HepG2 (cell line): ENCODE results near the gene CORO1A. TPM values are rescaled to one million over a fixed set of nuclear protein-coding genes. Genes with fewer than 3 reads are reported as not detected.
"Not testable (repeated sequence)": the region's sequence is repeated elsewhere in the genome, so short reads cannot be mapped to it uniquely, and the experiment has no call there.

Experiments
- ATAC-seq: fragments of 200-7000 bp; cut with Tn5 transposase; 3 replicates; pipeline ENCODE4 v1.9.1; 2020; ENCODE audit warnings: mild to moderate bottlenecking, moderate library complexity
- BruUV-seq: library from RNA; stranded (reverse); fragments of 400-500 nt; replicated peaks from 2 replicates; lab custom pipeline; 2021; lab: Mats Ljungman, UMichigan
- CTCF ChIA-PET: fragments of 300-600 bp; formaldehyde crosslinking; extraction: SDS; loops from one replicate; lab custom pipeline; 2021; ENCODE audit warnings: low total read pairs, inconsistent platforms, low intra/inter-chr PET ratio; lab: Yijun Ruan, JAX
- POLR2A ChIA-PET: fragments of 350-600 bp; sonication (Branson Sonifier 250); formaldehyde crosslinking; loops from one replicate; lab custom pipeline; 2020; ENCODE audit warnings: antibody characterized with exemption, inconsistent platforms; lab: Yijun Ruan, JAX
- DNase-seq: peaks from one replicate; pipeline ENCODE4 v3.0.0-alpha.2; 2015; ENCODE audit warnings: low spot score
- FAIRE-seq: peaks from 3 replicates; lab custom pipeline; 2011; peaks lifted over from hg19 to GRCh38; lab: Jason Lieb, UNC
- H2AFZ ChIP-seq: one replicate; pipeline ENCODE4 v1.6.1; 2011; ENCODE audit warnings: low read length, inconsistent platforms
- H3K27ac ChIP-seq: fragments of 300-600 bp; 3 replicates; pipeline ENCODE4 v1.8.0; 2011; ENCODE audit warnings: mixed run types, mild to moderate bottlenecking, mixed read lengths, low read length, inconsistent platforms; ENCODE audit not compliant: insufficient read depth; ENCODE audit errors: extremely low read length
- H3K27me3 ChIP-seq, 2 experiments: fragments of 200-600 bp in 1 of 2; 2 replicates in 1 of 2; 3 replicates in 1 of 2; pipeline versions ENCODE4 v1.6.0 to v1.8.0; 2011; ENCODE audit warnings: low read length in 2 of 2, mild to moderate bottlenecking in 2 of 2, moderate library complexity in 2 of 2, inconsistent platforms in 1 of 2; ENCODE audit not compliant: insufficient read depth in 2 of 2, control insufficient read depth in 1 of 2
- H3K36me3 ChIP-seq, 2 experiments: fragments of 200-600 bp in 1 of 2; replicated peaks in 1 of 2; 2 replicates in 1 of 2; 3 replicates in 1 of 2; pipeline versions ENCODE4 v1.5.1 to v1.8.0; 2011; ENCODE audit warnings: low read length in 2 of 2, inconsistent platforms in 1 of 2; ENCODE audit not compliant: insufficient read depth in 2 of 2, control insufficient read depth in 1 of 2
- H3K4me1 ChIP-seq: 2 replicates; pipeline ENCODE4 v1.5.1; 2012; ENCODE audit warnings: low read length, inconsistent platforms; ENCODE audit not compliant: insufficient read depth
- H3K4me2 ChIP-seq: 2 replicates; pipeline ENCODE4 v1.6.0; 2011; ENCODE audit warnings: low read depth, low read length, inconsistent platforms
- H3K4me3 ChIP-seq, 3 experiments: fragments of 200-600 bp in 1 of 3; sonication (generic), shearing (Covaris generic) in 1 of 3; replicated peaks in 1 of 3; 2 replicates each; pipeline ENCODE4 v1.5.1; 2011 to 2016; ENCODE audit warnings: low read length in 3 of 3, inconsistent platforms in 2 of 3, low read depth in 2 of 3, mild to moderate bottlenecking in 2 of 3, control low read depth in 1 of 3, mixed read lengths in 1 of 3; ENCODE audit not compliant: insufficient read depth in 1 of 3
- H3K79me2 ChIP-seq: one replicate; pipeline ENCODE4 v1.6.1; 2011; ENCODE audit warnings: low read length, inconsistent platforms; ENCODE audit not compliant: insufficient read depth
- H3K9ac ChIP-seq: 2 replicates; pipeline ENCODE4 v1.6.0; 2011; ENCODE audit warnings: mild to moderate bottlenecking, low read depth, low read length, inconsistent platforms; ENCODE audit not compliant: insufficient read depth
- H3K9me3 ChIP-seq: 2 replicates; pipeline ENCODE4 v1.5.1; 2012; ENCODE audit warnings: mild to moderate bottlenecking, low read length
- H4K20me1 ChIP-seq: 2 replicates; pipeline ENCODE4 v1.6.0; 2011; ENCODE audit warnings: inconsistent platforms, mild to moderate bottlenecking, low read length, moderate library complexity; ENCODE audit not compliant: insufficient read depth
- AGO2 ChIP-seq: fragments of 200-400 bp; formaldehyde crosslinking; optimal IDR thresholded peaks from 2 replicates; pipeline ENCODE3; 2017; ENCODE audit warnings: mild to moderate bottlenecking, low read depth, low read length, moderate library complexity
- GTF3A ChIP-seq: sonication (generic); formaldehyde crosslinking; conservative IDR thresholded peaks from 2 replicates; pipeline ENCODE4 v1.4.0; 2020; ENCODE audit warnings: mild to moderate bottlenecking, missing genetic modification reagents
- MAF1 ChIP-seq: sonication (generic); formaldehyde crosslinking; IDR thresholded peaks from 2 replicates; pipeline ENCODE4 v1.5.0; 2020; ENCODE audit warnings: missing genetic modification reagents, borderline replicate concordance
- MYPOP ChIP-seq: sonication (generic); formaldehyde crosslinking; IDR thresholded peaks from 2 replicates; pipeline ENCODE4 v1.8.1; 2023; ENCODE audit warnings: mild to moderate bottlenecking, moderate library complexity, missing genetic modification reagents
- NFYB ChIP-seq: sonication (generic); formaldehyde crosslinking; IDR thresholded peaks from 2 replicates; pipeline ENCODE4 v1.4.0; 2020; ENCODE audit warnings: missing genetic modification reagents
- TBX2 ChIP-seq: sonication (generic); formaldehyde crosslinking; IDR thresholded peaks from 2 replicates; pipeline ENCODE4 v1.5.0; 2020; ENCODE audit warnings: missing genetic modification reagents, mild to moderate bottlenecking, borderline replicate concordance
- ZNF629 ChIP-seq: sonication (generic); formaldehyde crosslinking; conservative IDR thresholded peaks from 2 replicates; pipeline ENCODE4 v1.5.0; 2020; ENCODE audit warnings: missing genetic modification reagents
- ZNF788 ChIP-seq: sonication (generic); formaldehyde crosslinking; IDR thresholded peaks from 2 replicates; pipeline ENCODE4 v1.5.0; 2020; ENCODE audit warnings: mild to moderate bottlenecking, missing genetic modification reagents, borderline replicate concordance
- ZNF883 ChIP-seq: sonication (generic); formaldehyde crosslinking; IDR thresholded peaks from 2 replicates; pipeline ENCODE4 v1.5.1; 2020; ENCODE audit warnings: mild to moderate bottlenecking, missing genetic modification reagents; ENCODE audit errors: not compliant biosample characterization
- WGBS: methylation state at CpG from one replicate; pipeline ENCODE4 v1.1.6; 2017; ENCODE audit warnings: low lambda C conversion rate; 5-methylcytosine and 5-hydroxymethylcytosine counted together
- in situ Hi-C: cut with HindIII; loops from 2 replicates; pipeline ENCODE4 v1.10.0; 2017; ENCODE audit warnings: low pct_unique_long_range_greater_than_20kb; ENCODE audit not compliant: extremely low pct_ligation_motif_present
- intact Hi-C: fragments of 100-400 bp; cut with micrococcal nuclease; formaldehyde crosslinking; loops from one replicate; pipeline ENCODE4 v1.10.0; 2022; ENCODE audit not compliant: unreplicated experiment
- polyA plus RNA-seq, 8 experiments: library from polyadenylated mRNA; depleted of rRNA in 3 of 8; stranded (reverse) in 7 of 8; unstranded in 1 of 8; fragments of >200 nt; fragmentation: Illumina TruSeq in 4 of 8; extraction: Trizol in 4 of 8; gene quantifications; 2 replicates each; pipeline versions ENCODE4 v1.2.1 to v1.2.3, GENCODE V29; 2011 to 2016; ENCODE audit warnings: low read depth in 4 of 8, missing spikeins in 1 of 8, mixed read lengths in 1 of 8; ENCODE audit not compliant: insufficient read depth in 1 of 8
- total RNA-seq, 5 experiments: library from RNA; depleted of rRNA; stranded (reverse); fragments of >200 nt; fragmentation: Illumina TruSeq; extraction: Trizol; gene quantifications; 2 replicates each; pipeline ENCODE4 v1.2.3, GENCODE V29; 2016; ENCODE audit warnings: low read depth in 1 of 5
- TF ChIP-seq, protein P1 (sequence below): sonication (generic); formaldehyde crosslinking; IDR thresholded peaks from 2 replicates; pipeline ENCODE4 v1.4.0; 2020; ENCODE audit warnings: missing genetic modification reagents, mild to moderate bottlenecking, borderline replicate concordance

CORO1A gene
- total and polyA plus RNA-seq, 2 of the 13 experiments (the other 11 are each of a cell fraction or from before 2014, with no cell fraction given), result 6.5 to 12.9 TPM

DNA sequence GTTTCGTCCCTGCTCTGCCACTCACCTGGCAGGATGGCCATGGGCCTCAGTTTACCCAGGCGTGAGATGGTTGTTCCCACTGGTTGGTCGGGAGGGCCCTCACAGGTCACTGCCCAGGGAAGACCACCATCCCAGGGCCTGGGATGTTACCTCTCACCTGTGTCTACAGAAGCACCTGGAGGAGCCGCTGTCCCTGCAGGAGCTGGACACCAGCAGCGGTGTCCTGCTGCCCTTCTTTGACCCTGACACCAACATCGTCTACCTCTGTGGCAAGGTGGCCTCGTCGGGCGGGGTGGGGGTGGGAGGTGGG, 4.1 kb downstream of the CORO1A start (continued):
- TF ChIP-seq MYPOP, result no peak
- 0 out of 2 replicates have a peak, but pooled peaks have one; percentile 3 for TF ChIP-seq ZNF788 (CRISPR knock-in tag)
- no peak for TF ChIP-seq NFYB (CRISPR knock-in tag)
- TF ChIP-seq TBX2, result no peak
- TF ChIP-seq GTF3A (CRISPR knock-in tag), result no peak
- no peak for TF ChIP-seq ZNF883

GRCh38 chr16:30187971-30188561, 4.7 kb downstream of the CORO1A start:
- POLR2A ChIA-PET, result no interaction called here
- Histone ChIP-seq H3K4me1 (peaks cover 24% of the 10 kb centered on the region), H3K27ac (no peak overlapping the region), H2AFZ (no peak overlapping the region), H3K79me2 (no peaks in the 10 kb centered on the region), H4K20me1 (no peaks in the 10 kb centered on the region), H3K4me2 (no peak overlapping the region), H3K9ac (no peak overlapping the region), H3K9me3 (no peaks in the 10 kb centered on the region), H3K27me3 (no peaks in the 10 kb centered on the region), H3K4me3 (no peak overlapping the region), H3K36me3 (no peaks in the 10 kb centered on the region)
- TF ChIP-seq ZNF629 (0 out of 2 replicates have a peak, but pooled peaks have one; percentile 15), MAF1 (CRISPR knock-in tag) (no peak), AGO2 (peak; percentile 75)
- TF ChIP-seq, protein P1, sequence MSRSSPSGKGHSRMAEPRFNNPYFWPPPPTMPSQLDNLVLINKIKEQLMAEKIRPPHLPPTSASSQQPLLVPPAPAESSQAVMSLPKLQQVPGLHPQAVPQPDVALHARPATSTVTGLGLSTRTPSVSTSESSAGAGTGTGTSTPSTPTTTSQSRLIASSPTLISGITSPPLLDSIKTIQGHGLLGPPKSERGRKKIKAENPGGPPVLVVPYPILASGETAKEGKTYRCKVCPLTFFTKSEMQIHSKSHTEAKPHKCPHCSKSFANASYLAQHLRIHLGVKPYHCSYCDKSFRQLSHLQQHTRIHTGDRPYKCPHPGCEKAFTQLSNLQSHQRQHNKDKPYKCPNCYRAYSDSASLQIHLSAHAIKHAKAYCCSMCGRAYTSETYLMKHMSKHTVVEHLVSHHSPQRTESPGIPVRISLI (CRISPR knock-in tag), result no peak
- FAIRE-seq (no peak), ATAC-seq (no peak), DNase-seq (no peak)
- CTCF ChIA-PET, result no interaction called here
- in situ Hi-C loops (no loop called here), intact Hi-C loops (no loop called here)
- 100% methylated on average over 12 of the region's 23 CpGs for WGBS
- BruUV-seq, result no TSS peak

DNA sequence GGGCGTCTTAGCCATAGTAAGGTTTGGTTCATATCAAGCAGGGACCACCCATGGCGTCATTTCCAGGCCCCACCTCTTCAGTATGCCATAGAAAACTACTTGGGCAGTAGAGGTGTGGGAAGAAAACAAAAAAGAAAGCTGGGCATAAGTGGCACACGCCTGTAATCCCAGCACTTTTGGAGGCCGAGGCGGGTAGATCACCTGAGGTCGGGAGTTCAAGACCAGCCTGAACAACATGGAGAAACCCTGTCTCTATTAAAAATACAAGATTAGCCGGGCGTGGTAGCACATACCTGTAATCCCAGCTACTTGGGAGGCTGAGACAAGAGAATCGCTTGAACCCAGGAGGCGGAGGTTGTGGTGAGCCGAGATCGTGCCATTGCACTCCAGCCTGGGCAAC, 7.8 kb downstream of the CORO1A start:
- H3K36me3 ChIP-seq, CTCF ChIA-PET, H3K27me3 ChIP-seq, H3K4me3 ChIP-seq, H3K4me2 ChIP-seq, H3K9ac ChIP-seq, H4K20me1 ChIP-seq, BruUV-seq, H3K79me2 ChIP-seq, intact Hi-C loops, in situ Hi-C loops, H3K4me1 ChIP-seq, H2AFZ ChIP-seq, DNase-seq, POLR2A ChIA-PET, ATAC-seq, H3K27ac ChIP-seq, H3K9me3 ChIP-seq, FAIRE-seq: not testable (repeated sequence)
- 97% methylated on average over 6 of the region's 12 CpGs for WGBS
